OCI-LY1 (cell line): ENCODE results near the gene SRMS.

ENCODE experiments used
- EZH2 ChIP-seq: fragments of 200-600 bp; sonication (generic), shearing (Covaris generic); IDR thresholded peaks from 2 replicates; pipeline ENCODE4 v1.8.0; 2017; ENCODE audit warnings: borderline replicate concordance, mixed run types, mild to moderate bottlenecking, antibody characterized with exemption, low read length, moderate library complexity, mixed read lengths
- TF ChIP-seq, protein P1 (sequence below): fragments of 200-600 bp; sonication (generic), shearing (Covaris generic); IDR thresholded peaks from 2 replicates; pipeline ENCODE4 v1.5.1; 2017; ENCODE audit warnings: mild to moderate bottlenecking, antibody characterized with exemption, low read length, moderate library complexity, mixed read lengths

DNA sequence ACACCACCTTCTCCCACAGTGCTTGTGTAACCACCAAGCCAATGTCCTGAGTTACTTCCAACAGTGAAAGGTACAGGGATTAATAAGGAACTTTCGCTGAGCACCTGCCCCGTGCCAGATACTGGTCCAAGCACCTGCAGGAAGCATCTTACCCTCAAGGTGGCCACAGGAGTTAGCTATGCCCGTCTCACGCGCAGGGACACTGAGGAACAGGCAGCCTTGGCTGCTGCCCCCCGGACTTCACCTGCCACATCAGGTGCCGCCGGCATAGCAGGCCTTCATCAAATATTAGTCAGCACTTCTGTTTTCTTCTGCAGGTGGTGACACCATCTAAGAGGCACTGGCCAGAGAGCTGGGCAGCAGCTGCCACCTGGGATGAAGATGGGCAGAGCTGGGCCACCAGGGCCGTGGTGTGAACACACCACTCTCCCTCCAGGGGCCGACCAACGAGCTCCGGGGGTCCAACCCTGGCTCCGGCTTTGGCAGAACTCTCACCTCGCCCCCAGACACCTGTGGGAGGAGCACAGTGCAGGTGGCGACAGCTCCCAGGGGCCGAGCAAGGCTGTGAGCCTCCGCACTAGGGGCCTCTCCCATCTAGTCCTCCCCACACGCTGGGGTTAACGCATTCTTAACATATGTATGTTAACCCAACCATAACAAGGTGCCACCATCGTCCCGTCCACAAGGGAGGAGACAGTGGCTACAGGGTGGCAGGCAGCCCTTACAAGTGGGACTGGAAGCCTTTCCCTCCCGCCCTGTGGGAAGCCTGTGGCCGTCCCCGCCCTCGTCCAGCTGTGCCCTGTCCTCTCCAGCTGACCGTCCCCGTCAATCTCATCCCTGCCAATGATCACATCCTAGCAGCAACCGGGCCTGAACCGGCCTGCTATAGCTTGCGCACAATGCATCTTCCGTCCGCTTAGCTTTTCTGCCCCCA is 29.9 kb downstream of the SRMS start:
- TF ChIP-seq, protein P1, sequence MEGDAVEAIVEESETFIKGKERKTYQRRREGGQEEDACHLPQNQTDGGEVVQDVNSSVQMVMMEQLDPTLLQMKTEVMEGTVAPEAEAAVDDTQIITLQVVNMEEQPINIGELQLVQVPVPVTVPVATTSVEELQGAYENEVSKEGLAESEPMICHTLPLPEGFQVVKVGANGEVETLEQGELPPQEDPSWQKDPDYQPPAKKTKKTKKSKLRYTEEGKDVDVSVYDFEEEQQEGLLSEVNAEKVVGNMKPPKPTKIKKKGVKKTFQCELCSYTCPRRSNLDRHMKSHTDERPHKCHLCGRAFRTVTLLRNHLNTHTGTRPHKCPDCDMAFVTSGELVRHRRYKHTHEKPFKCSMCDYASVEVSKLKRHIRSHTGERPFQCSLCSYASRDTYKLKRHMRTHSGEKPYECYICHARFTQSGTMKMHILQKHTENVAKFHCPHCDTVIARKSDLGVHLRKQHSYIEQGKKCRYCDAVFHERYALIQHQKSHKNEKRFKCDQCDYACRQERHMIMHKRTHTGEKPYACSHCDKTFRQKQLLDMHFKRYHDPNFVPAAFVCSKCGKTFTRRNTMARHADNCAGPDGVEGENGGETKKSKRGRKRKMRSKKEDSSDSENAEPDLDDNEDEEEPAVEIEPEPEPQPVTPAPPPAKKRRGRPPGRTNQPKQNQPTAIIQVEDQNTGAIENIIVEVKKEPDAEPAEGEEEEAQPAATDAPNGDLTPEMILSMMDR, result no peak
- no peak for TF ChIP-seq EZH2
